GM12878 (cell line): ENCODE results near the gene DNAJB5. TPM values are rescaled to one million over a fixed set of nuclear protein-coding genes. Genes with fewer than 3 reads are reported as not detected.

Source experiments
- ATAC-seq: fragments of 200-7000 bp; cut with Tn5 transposase; 3 replicates; pipeline ENCODE4 v1.9.1; 2020; ENCODE audit warnings: mild to moderate bottlenecking, moderate library complexity
- BruUV-seq: library from RNA; stranded (reverse); fragments of 400-500 nt; replicated peaks from 2 replicates; lab custom pipeline; 2021; lab: Mats Ljungman, UMichigan
- CTCF ChIA-PET: fragments of 300-600 bp; sonication (Branson Sonifier 250); formaldehyde crosslinking; extraction: SDS; loops from one replicate; lab custom pipeline; 2021; ENCODE audit warnings: inconsistent platforms; lab: Yijun Ruan, JAX
- POLR2A ChIA-PET: fragments of 350-600 bp; formaldehyde crosslinking; extraction: SDS; loops from one replicate; lab custom pipeline; 2021; ENCODE audit warnings: inconsistent platforms; lab: Charles Lee
- RAD21 ChIA-PET: fragments of 300-600 bp; sonication (Branson Sonifier 250); formaldehyde crosslinking; loops from one replicate; lab custom pipeline; 2023; ENCODE audit warnings: antibody characterized with exemption; ENCODE audit not compliant: unreplicated experiment; lab: Charles Lee
- SMC1A ChIA-PET: fragments of 300-600 bp; sonication (Branson Sonifier 250); formaldehyde crosslinking; loops from one replicate; lab custom pipeline; 2023; ENCODE audit not compliant: unreplicated experiment, uncharacterized antibody; lab: Charles Lee
- DNase-seq: peaks from one replicate; pipeline ENCODE4 v3.0.0-alpha.2; 2011; ENCODE audit warnings: low read depth, low spot score
- FAIRE-seq: peaks from 3 replicates; lab custom pipeline; 2011; peaks lifted over from hg19 to GRCh38; lab: Jason Lieb, UNC
- H2AFZ ChIP-seq: 2 replicates; pipeline ENCODE4 v1.6.0; 2011; ENCODE audit warnings: low read depth, low read length, control low read depth; ENCODE audit not compliant: control insufficient read depth
- H3K27ac ChIP-seq: 2 replicates; pipeline ENCODE4 v1.5.1; 2011; ENCODE audit warnings: control low read depth; ENCODE audit not compliant: control insufficient read depth, insufficient read depth
- H3K27me3 ChIP-seq, 2 experiments: replicated peaks in 1 of 2; 2 replicates each; pipeline versions ENCODE4 v1.6.0 to v1.6.1; 2011; ENCODE audit warnings: low read length in 1 of 2; ENCODE audit not compliant: control insufficient read depth in 2 of 2, insufficient read depth in 2 of 2
- H3K36me3 ChIP-seq, 2 experiments: 2 replicates each; pipeline ENCODE4 v1.5.1; 2011; ENCODE audit warnings: low read length in 1 of 2; ENCODE audit not compliant: control insufficient read depth in 2 of 2, insufficient read depth in 2 of 2
- H3K4me1 ChIP-seq: 2 replicates; pipeline ENCODE4 v1.6.1; 2011; ENCODE audit warnings: mild to moderate bottlenecking, low read length, moderate library complexity, mixed read lengths; ENCODE audit not compliant: control insufficient read depth, insufficient read depth
- H3K4me2 ChIP-seq: 2 replicates; pipeline ENCODE4 v1.6.0; 2011; ENCODE audit warnings: control low read depth; ENCODE audit not compliant: control insufficient read depth, insufficient read depth
- H3K4me3 ChIP-seq: fragments of 200-600 bp; sonication (generic); 2 replicates; pipeline ENCODE4 v1.5.1; 2016
- H3K79me2 ChIP-seq: 2 replicates; pipeline ENCODE4 v1.6.0; 2011; ENCODE audit warnings: low read length; ENCODE audit not compliant: control insufficient read depth, insufficient read depth
- H3K9ac ChIP-seq: 2 replicates; pipeline ENCODE4 v1.8.0; 2011; ENCODE audit warnings: low read length, control low read depth, mixed read lengths; ENCODE audit not compliant: control insufficient read depth, insufficient read depth
- H3K9me3 ChIP-seq: replicated peaks from 3 replicates; pipeline ENCODE4 v1.5.1; 2011; ENCODE audit warnings: mild to moderate bottlenecking, low read length; ENCODE audit not compliant: control insufficient read depth, insufficient read depth
- H4K20me1 ChIP-seq: 2 replicates; pipeline ENCODE4 v1.6.0; 2011; ENCODE audit not compliant: control insufficient read depth, insufficient read depth
- ASH2L ChIP-seq: fragments of 300-600, 200-600 bp; sonication (generic); IDR thresholded peaks from 2 replicates; pipeline ENCODE4 v1.6.1; 2017; ENCODE audit warnings: low read depth, mild to moderate bottlenecking, borderline replicate concordance
- BMI1 ChIP-seq: fragments of 450-650 bp; IDR thresholded peaks from 2 replicates; pipeline ENCODE4 v1.6.1; 2016; ENCODE audit warnings: mild to moderate bottlenecking, moderate library complexity, borderline replicate concordance
- CBFB ChIP-seq: IDR thresholded peaks from 2 replicates; pipeline ENCODE4 v1.6.1; 2016; ENCODE audit warnings: antibody characterized with exemption, low read depth
- CHD4 ChIP-seq: fragments of 200-600 bp; sonication (generic); IDR thresholded peaks from 2 replicates; pipeline ENCODE4 v1.6.1; 2016; ENCODE audit warnings: mild to moderate bottlenecking
- EED ChIP-seq: sonication (generic); IDR thresholded peaks from 2 replicates; pipeline ENCODE4 v1.6.1; 2016; ENCODE audit warnings: antibody characterized with exemption, low read depth
- EZH2 ChIP-seq: IDR thresholded peaks from 2 replicates; pipeline ENCODE4 v1.6.1; 2012; ENCODE audit warnings: low read depth, mild to moderate bottlenecking, control low read depth, inconsistent platforms, low read length, borderline replicate concordance; ENCODE audit not compliant: control insufficient read depth
- HCFC1 ChIP-seq: fragments of 150-350 bp; IDR thresholded peaks from 2 replicates; pipeline ENCODE4 v1.6.1; 2014; ENCODE audit warnings: low read length
- HDGF ChIP-seq: fragments of 450-650 bp; IDR thresholded peaks from 2 replicates; pipeline ENCODE4 v1.6.1; 2016; ENCODE audit warnings: antibody characterized with exemption
- IKZF1 ChIP-seq: fragments of 450-650 bp; conservative IDR thresholded peaks from 2 replicates; pipeline ENCODE4 v1.6.1; 2017; ENCODE audit warnings: antibody characterized with exemption, mild to moderate bottlenecking
- MXI1 ChIP-seq: fragments of 150-350 bp; IDR thresholded peaks from 2 replicates; pipeline ENCODE4 v1.6.1; 2011; ENCODE audit warnings: low read depth, mild to moderate bottlenecking, inconsistent platforms, low read length, improper control_type of control experiment
- POU2F2 ChIP-seq: IDR thresholded peaks from 3 replicates; pipeline ENCODE4 v1.6.1; 2011; ENCODE audit warnings: low read depth, mild to moderate bottlenecking, low read length, borderline replicate concordance
- SP1 ChIP-seq: IDR thresholded peaks from one replicate; pipeline ENCODE4 v1.6.1; 2011; ENCODE audit warnings: low read depth, low read length
- STAT3 ChIP-seq: IDR thresholded peaks from 2 replicates; pipeline ENCODE4 v1.6.1; 2011; ENCODE audit warnings: low read depth, low read length, improper control_type of control experiment
- TCF12 ChIP-seq: IDR thresholded peaks from 2 replicates; pipeline ENCODE4 v1.6.1; 2011; ENCODE audit warnings: low read depth, mild to moderate bottlenecking, low read length
- TCF7 ChIP-seq: IDR thresholded peaks from 2 replicates; pipeline ENCODE4 v1.6.1; 2014; ENCODE audit warnings: antibody characterized with exemption, borderline replicate concordance
- ZNF207 ChIP-seq: fragments of 450-650 bp; IDR thresholded peaks from 2 replicates; pipeline ENCODE4 v1.6.1; 2014; ENCODE audit warnings: antibody characterized with exemption, mild to moderate bottlenecking, borderline replicate concordance
- ZZZ3 ChIP-seq: IDR thresholded peaks from 2 replicates; pipeline ENCODE4 v1.6.1; 2011; ENCODE audit warnings: low read depth; ENCODE audit not compliant: control insufficient read depth, insufficient read length
- WGBS: methylation state at CpG from one replicate; pipeline ENCODE4 v1.1.6; 2016; ENCODE audit warnings: low lambda C conversion rate; ENCODE audit not compliant: insufficient replicate concordance, insufficient coverage; ENCODE audit errors: missing lambda C conversion rate; 5-methylcytosine and 5-hydroxymethylcytosine counted together
- in situ Hi-C: fragments of 300-500 bp; cut with MboI; formaldehyde crosslinking; loops from 9 replicates; pipeline ENCODE4 v1.14.3; 2018; ENCODE audit warnings: mixed read lengths
- intact Hi-C: fragments of 100-400 bp; cut with micrococcal nuclease; formaldehyde crosslinking; loops from one replicate; pipeline ENCODE4 v1.14.2; 2022; ENCODE audit not compliant: unreplicated experiment
- polyA plus RNA-seq, 11 experiments: library from polyadenylated mRNA; depleted of rRNA in 4 of 11; unstranded in 6 of 11; stranded (reverse) in 5 of 11; fragments of >200 nt; fragmentation: Nextera tagmentation in 4 of 11; fragmentation: Illumina TruSeq in 1 of 11; extraction: Ambion mirVana in 4 of 11; extraction: Trizol in 1 of 11; gene quantifications; 1 replicate in 1 of 11; 2 replicates in 10 of 11; pipeline versions ENCODE4 v1.2.1 to v1.2.3, GENCODE V29; 2011 to 2016; ENCODE audit warnings: inconsistent platforms in 2 of 11, missing spikeins in 2 of 11, low read depth in 1 of 11
- total RNA-seq, 4 experiments: library from RNA; depleted of rRNA in 3 of 4; stranded (reverse); fragments of >200 nt in 3 of 4; fragmentation: Illumina TruSeq in 1 of 4; extraction: Trizol in 1 of 4; gene quantifications; 2 replicates each; pipeline versions ENCODE4 v1.2.1 to v1.2.3, GENCODE V29; 2013 to 2021
- TF ChIP-seq, protein P1 (sequence below): fragments of 150-350 bp; IDR thresholded peaks from 2 replicates; pipeline ENCODE4 v1.6.1; 2014; ENCODE audit warnings: mild to moderate bottlenecking, low read depth, low read length
- TF ChIP-seq, protein P2 (sequence below): fragments of 450-650 bp; IDR thresholded peaks from 2 replicates; pipeline ENCODE4 v1.6.1; 2017; ENCODE audit warnings: low read depth, mild to moderate bottlenecking, moderate library complexity
- TF ChIP-seq, protein P3 (sequence below): IDR thresholded peaks from 2 replicates; pipeline ENCODE4 v1.6.1; 2012; ENCODE audit warnings: low read depth, low read length, improper control_type of control experiment

The DNAJB5 gene
- total and polyA plus RNA-seq, 10 of the 15 experiments (the other 5 are each of a cell fraction or from before 2014, with no cell fraction given): 0.92 to 13.3 (median 6.8) TPM

DNA sequence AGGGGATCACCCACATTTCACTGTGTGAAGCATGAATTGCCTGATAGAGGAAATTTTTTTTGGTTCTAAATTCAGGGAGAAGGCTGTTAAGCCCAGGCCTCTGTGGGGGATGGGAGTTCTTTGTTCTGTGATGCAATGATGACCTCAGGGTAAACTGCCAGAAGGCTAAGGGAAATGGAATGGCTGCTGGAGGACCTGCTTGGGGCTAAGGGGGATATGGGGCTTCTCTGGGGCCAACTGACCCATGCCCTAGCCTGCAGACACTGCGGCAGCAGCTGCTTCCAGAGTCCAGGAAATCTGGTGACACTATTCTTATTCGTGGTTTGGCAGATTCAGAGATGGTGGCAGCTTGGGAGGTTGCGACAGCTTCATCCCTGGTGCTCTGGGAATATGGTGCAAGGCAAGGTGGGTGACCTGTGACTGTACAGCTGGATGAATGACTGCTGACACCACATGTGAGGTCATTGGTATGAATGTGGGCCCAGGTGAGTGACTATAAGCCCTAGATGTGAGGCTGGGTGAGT lies 52.6 kb downstream of the DNAJB5 start (continued):
- TF ChIP-seq ZNF207 (no peak), POU2F2 (no peak), ZZZ3 (no peak), HDGF (no peak), TCF12 (no peak), IKZF1 (no peak), ASH2L (no peak)
- TF ChIP-seq, protein P1, sequence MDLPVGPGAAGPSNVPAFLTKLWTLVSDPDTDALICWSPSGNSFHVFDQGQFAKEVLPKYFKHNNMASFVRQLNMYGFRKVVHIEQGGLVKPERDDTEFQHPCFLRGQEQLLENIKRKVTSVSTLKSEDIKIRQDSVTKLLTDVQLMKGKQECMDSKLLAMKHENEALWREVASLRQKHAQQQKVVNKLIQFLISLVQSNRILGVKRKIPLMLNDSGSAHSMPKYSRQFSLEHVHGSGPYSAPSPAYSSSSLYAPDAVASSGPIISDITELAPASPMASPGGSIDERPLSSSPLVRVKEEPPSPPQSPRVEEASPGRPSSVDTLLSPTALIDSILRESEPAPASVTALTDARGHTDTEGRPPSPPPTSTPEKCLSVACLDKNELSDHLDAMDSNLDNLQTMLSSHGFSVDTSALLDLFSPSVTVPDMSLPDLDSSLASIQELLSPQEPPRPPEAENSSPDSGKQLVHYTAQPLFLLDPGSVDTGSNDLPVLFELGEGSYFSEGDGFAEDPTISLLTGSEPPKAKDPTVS: no peak

DNA sequence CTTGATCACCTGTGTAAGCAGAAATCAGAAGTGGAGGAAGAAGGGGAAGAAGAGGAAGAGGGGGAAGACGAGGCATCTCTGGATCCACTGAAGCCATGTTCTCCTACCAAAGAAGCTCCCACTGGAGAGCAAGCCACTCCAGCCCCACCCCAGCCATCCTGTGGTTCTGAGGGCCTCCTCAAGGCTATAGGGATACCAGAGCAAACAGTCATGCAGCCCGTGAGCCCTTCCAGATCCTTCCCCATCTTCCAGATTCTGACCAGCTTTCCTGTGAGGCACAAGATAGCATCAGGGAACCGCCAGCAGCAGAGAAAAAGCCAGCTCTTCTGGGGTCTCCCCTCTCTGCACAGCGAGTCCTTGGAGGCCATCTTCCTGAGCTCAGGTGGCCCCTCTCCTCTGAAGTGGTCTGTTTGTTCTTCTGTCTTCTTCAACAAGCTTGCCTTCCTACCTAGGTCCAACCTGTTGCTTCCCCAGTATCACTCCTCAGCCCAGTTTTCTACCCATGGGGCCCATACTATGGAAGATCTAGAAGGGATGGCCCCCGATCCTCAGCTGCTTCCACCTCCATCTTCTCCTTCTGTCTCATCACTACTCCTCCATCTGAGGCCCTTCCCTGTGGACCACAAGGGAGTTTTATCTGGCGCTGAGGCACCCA lies 53.5 kb downstream of the DNAJB5 start:
- ATAC-seq: no peak
- Histone ChIP-seq H3K36me3 (no peaks in the 10 kb centered on the region; a peak in 1 of 4 replicates), H3K27ac (no peak overlapping the region), H3K4me3 (no peak overlapping the region), H3K9ac (no peak overlapping the region), H3K4me2 (no peak overlapping the region), H3K4me1 (no peaks in the 10 kb centered on the region), H3K27me3 (no peaks in the 10 kb centered on the region), H3K79me2 (no peaks in the 10 kb centered on the region), H2AFZ (no peak overlapping the region), H4K20me1 (no peaks in the 10 kb centered on the region), H3K9me3 (no peaks in the 10 kb centered on the region)
- ChIA-PET SMC1A (interaction anchor here (1.0 kb wide), 1 partner anchor 9 kb away, joined by 5 read pairs; no protein-coding TSS in a partner anchor), CTCF (interaction anchor here (0.7 to 1.4 kb wide), 4 partner anchors 8 to 143 kb away, joined by 3 to 6 read pairs (median 3); no protein-coding TSS in a partner anchor), POLR2A (no interaction called here), RAD21 (no interaction called here)
- intact Hi-C loops (no loop called here), in situ Hi-C loops (no loop called here)
- BruUV-seq: no TSS peak
- 89% methylated on average over 6 of the region's 6 CpGs for WGBS
- no peak for FAIRE-seq
- no peak for DNase-seq
- TF ChIP-seq HCFC1 (no peak), SP1 (no peak), EED (no peak), CHD4 (no peak), MXI1 (no peak), STAT3 (no peak), EZH2 (no peak), HDGF (no peak), BMI1 (no peak), CBFB (no peak), TCF7 (no peak)
- TF ChIP-seq, protein P2, sequence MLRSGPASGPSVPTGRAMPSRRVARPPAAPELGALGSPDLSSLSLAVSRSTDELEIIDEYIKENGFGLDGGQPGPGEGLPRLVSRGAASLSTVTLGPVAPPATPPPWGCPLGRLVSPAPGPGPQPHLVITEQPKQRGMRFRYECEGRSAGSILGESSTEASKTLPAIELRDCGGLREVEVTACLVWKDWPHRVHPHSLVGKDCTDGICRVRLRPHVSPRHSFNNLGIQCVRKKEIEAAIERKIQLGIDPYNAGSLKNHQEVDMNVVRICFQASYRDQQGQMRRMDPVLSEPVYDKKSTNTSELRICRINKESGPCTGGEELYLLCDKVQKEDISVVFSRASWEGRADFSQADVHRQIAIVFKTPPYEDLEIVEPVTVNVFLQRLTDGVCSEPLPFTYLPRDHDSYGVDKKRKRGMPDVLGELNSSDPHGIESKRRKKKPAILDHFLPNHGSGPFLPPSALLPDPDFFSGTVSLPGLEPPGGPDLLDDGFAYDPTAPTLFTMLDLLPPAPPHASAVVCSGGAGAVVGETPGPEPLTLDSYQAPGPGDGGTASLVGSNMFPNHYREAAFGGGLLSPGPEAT: no peak
- TF ChIP-seq, protein P3, sequence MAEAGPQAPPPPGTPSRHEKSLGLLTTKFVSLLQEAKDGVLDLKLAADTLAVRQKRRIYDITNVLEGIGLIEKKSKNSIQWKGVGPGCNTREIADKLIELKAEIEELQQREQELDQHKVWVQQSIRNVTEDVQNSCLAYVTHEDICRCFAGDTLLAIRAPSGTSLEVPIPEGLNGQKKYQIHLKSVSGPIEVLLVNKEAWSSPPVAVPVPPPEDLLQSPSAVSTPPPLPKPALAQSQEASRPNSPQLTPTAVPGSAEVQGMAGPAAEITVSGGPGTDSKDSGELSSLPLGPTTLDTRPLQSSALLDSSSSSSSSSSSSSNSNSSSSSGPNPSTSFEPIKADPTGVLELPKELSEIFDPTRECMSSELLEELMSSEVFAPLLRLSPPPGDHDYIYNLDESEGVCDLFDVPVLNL: no peak
